ENCODE measurements around the gene ENPP3.
"Not testable (repeated sequence)": the region's sequence is repeated elsewhere in the genome, so short reads cannot be mapped to it uniquely, and the experiment has no call there.

Gene ENPP3

GRCh38 chr6:131733376-131734016 is 96.4 kb downstream of the ENPP3 start:
- DNase-seq (ENCODE audit: low read depth in 4 of 4, low spot score in 1 of 4): no peak

DNA sequence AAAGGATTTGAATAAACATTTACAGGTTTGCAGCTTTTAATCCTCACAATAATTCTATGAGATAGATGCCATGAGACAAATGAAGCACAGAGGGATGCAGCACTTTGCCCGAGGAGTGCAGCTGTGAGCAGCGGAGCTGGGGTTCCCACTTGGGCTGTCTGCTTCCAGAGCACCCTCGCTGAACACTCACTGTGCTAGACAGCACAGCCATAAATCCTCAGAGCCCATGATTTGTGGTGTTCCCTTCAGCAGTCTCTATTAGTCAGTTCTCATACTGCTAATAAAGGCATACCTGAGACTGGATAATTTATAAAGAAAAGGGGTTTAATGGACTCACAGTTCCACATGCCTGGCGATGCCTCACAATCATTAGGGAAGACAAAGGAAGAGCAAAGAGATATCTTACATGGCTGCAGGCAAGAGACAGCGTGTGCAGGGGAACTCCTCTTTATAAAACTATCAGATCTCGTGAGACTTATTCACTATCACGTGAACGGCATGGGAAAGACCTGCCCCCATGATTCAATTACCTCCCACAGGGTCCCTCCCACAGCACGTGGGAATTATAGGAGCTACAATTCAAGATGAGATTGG is 99.0 kb downstream of the ENPP3 start:
- DNase-seq (ENCODE audit: low read depth in 4 of 4, low spot score in 1 of 4): no peak

DNA sequence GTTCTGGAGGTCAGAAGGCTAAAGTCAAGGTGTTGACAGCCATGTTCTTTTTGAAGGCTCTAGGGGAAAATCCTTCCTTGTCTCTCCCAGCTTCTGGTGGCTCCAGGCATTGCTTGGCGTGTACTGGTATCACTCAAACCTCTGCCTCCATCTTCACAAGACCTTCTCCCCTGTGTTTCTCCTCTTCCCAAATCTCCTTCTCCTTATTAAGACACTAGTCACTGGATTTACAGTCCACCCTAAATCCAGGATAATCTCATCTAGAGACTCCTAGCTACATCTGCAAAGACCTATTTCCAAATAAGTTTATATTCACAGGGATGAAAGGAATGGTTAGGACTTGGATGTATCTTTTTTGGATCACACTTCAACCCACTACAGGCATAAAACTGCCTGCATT is 99.7 kb downstream of the ENPP3 start:
- DNase-seq (ENCODE audit: low read depth in 4 of 4, low spot score in 1 of 4): no peak

- no peak for DNase-seq (ENCODE audit: low read depth in 4 of 4, low spot score in 1 of 4)
Measured at GRCh38 chr6:131739136-131739535, 102.0 kb downstream of the ENPP3 start.

DNA sequence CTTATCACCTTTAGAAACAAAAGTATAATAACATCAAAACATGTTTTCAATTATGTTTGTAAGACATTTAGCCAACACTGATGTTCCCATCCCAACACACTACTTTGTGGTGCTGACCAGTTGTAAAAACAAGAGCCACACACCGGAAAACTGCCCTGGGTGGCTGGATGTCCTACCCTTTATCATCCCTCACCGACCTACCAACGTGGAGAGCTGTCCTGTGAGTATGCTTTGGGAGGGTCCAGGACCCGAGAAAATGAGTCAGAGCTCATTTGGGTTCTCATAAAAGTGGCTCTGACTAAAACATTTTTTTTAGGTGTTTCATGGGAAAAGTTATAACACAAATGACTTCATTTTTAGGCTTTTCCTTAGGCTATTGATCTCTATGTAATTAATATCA is 103.1 kb downstream of the ENPP3 start:
- no peak for DNase-seq (ENCODE audit: low read depth in 4 of 4, low spot score in 1 of 4)

GRCh38 chr6:131741688-131742393 is 104.7 kb downstream of the ENPP3 start:
- no peak for DNase-seq (ENCODE audit: low read depth in 4 of 4, low spot score in 1 of 4)

DNA sequence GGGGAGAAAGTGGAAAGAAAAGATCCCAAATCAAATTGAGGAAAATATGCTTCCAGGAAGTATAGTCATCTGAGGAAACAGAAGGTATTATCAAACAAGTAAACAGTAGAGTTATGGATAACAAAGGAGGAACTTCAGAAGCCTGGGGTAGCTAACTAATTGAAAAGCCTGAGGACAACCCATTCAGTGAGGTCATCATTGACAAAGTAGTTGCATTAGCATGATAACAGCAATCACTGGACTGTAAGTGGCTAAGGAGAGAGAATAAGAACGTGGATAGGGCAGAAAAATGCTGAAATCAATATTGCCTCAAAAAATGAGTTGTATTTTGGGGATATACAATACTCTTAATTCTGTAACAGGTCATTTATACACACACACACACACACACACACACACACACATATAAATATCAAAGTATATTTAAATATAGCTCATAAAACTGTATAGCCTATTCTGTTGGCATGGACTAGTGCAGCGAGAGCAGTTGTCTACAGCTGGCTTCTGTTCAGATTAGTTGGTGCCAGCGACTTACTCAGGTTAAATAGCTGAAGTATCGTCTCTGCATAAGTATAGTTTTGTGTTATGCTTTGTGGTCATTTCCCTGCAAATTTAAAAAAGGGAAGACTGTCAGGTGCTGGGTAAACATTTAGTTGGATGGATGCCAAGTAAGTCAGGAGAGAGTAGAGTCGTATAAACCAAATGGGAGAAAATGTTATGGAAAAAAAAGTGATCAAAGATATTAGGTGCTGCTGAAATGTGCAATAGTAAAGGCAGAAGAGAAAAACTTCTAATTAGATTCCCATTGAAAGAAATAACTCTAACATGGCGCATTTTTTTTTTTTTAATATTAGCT is 107.6 kb downstream of the ENPP3 start:
- DNase-seq (ENCODE audit: low read depth in 4 of 4, low spot score in 1 of 4): no peak

DNA sequence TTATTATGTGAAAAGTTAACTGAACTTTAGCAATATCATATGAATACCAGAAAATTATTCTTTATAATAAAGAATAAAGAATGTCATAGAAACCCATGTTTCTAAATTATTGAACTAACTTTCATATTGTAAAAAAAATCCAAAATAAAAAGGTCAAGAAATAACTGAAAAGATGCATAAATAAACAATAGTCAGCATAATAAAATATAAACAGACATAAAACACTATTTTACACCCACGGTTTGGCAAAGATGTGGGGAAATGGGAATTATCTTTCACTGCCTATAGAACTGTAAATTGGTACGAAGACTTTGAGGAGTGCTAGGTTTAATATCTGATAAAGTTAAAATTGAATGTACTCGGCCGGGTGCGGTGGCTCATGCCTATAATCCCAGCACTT is 108.4 kb downstream of the ENPP3 start:
- DNase-seq (ENCODE audit: low read depth in 4 of 4, low spot score in 1 of 4): no peak

DNA sequence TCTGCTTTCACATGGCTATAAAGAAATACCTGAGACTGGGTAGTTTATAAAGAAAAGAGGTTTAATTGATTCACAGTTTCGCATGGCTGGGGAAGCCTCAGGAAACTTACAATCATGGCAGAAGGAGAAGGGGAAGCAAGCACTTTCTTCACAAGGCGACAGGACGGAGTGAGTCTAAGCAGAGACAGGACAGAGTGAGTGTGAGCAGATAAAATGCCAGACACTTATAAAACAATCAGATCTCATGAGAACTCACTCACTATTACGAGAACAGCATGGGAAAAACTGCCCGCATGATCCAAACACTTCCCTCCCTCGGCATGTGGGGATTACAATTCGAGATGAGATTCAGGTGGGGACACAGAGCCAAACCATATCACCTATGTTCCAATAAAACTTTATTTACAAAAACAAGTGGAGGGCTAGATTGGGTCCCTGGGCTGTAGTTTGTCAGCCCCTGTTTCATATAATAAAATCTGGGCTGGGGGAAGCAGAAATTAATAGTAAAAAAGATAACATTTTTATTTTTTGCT is 110.8 kb downstream of the ENPP3 start:
- no peak for DNase-seq (ENCODE audit: low read depth in 4 of 4, low spot score in 1 of 4)

DNA sequence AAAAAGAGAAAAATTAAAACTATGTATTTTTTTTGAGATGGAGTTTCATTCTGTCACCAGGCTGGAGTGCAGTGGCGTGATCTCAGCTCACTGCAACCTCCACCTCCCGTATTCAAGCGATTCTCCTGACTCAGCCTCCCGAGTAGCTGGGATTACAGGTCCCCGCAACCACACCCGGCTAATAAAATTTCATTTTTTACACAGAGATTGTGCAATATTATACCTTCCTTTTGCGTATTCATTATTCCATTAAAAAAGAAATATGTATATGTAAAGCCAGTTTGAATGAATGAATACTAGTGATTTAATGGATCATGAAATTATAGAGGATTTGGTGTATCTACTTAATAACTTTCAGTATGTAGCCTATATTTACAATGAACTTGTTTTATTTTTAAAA is 111.9 kb downstream of the ENPP3 start:
- no peak for DNase-seq (ENCODE audit: low read depth in 4 of 4, low spot score in 1 of 4)

DNA sequence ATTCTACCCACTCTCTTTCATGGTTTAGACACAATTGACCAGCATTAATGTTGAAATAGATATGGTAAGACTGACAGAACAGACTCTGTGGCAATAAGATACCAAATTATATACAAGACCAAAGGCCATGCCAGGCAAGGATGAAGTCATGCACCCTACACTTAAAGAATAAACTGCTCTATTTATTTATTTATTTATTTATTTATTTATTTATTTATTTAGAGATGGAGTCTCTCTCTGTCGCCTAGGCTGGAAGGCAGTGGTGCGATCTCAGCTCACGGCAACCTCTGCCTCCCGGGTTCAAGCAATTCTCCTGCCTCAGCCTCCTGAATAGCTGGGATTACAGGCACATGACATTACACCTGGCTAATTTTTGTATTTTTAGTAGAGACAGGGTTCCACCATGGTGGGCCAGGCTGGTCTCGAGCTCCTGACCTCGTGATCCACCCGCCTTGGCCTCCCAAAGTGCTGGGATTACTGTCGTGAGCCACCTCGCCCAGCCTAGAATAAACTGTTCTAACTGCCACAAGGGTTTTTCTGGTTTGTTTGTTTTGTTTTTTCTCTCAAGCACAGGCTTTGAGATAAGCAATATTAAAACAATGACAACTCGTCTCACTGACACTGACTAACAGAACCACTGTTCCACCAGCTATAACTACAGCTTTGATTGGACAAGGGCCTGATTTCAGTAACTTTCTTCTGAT is 114.1 kb downstream of the ENPP3 start:
- DNase-seq (ENCODE audit: low read depth in 4 of 4, low spot score in 1 of 4): not testable (repeated sequence)

DNA sequence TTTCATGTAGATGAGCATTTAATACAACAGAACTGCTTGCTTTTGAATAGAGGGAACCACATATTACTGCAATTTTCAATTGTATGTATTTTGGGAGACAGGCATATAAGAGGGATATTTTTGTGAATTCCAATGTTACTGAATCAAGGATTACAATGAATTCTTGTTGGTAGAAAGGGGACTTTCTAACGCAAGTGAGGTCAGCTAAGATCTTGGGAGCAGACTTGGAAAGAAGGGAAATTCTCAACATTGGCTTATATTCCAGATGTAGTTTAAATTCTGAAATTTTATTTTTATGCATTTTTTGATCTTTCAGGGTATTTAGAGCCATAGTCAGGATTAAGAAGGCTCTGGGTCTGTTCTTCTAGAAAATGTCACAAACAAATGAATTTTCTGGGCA is 117.0 kb downstream of the ENPP3 start:
- DNase-seq (ENCODE audit: low read depth in 4 of 4, low spot score in 1 of 4): no peak

GRCh38 chr6:131754715-131755567 is 117.8 kb downstream of the ENPP3 start:
- no peak for DNase-seq (ENCODE audit: low read depth in 4 of 4, low spot score in 1 of 4)

DNA sequence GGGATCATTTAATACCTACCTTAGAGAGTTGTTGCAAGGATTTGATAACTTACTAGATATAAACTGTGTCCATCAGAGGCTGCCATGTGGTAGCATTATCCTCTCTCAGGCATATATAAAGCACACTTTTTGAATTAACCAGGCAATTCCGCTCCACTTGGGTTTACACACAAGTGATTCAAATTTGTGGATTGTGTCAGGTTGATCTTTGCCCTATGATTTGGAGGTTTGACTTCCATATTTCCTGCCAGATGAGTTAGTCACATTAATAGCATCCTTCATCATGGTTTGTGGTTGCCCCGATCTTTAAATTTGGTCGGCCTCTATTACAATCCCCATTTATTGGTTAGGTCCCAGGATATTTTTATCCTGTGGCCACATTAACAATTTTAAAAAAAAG is 118.5 kb downstream of the ENPP3 start:
- no peak for DNase-seq (ENCODE audit: low read depth in 4 of 4, low spot score in 1 of 4)

DNA sequence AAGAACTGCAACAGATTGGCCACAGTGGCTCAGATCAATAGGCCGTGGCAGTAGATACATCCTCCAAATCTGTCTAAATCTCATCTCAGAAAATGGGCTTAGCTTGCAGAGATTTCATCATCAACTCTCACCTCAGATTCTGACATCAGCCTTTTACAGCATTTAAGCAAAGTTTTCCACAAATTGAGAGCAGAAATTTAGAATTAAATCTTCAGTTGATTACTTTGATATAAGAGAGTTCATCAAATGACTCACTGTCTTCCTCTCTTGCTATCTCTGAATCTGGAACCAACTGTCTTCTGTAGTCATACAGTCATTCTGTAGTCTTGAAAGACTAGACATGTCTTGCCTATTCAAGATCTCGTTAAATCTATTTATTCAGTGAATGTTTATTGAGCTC is 118.9 kb downstream of the ENPP3 start:
- no peak for DNase-seq (ENCODE audit: low read depth in 4 of 4, low spot score in 1 of 4)

GRCh38 chr6:131758920-131759319 is 121.8 kb downstream of the ENPP3 start:
- no peak for DNase-seq (ENCODE audit: low read depth in 4 of 4, low spot score in 1 of 4)

DNA sequence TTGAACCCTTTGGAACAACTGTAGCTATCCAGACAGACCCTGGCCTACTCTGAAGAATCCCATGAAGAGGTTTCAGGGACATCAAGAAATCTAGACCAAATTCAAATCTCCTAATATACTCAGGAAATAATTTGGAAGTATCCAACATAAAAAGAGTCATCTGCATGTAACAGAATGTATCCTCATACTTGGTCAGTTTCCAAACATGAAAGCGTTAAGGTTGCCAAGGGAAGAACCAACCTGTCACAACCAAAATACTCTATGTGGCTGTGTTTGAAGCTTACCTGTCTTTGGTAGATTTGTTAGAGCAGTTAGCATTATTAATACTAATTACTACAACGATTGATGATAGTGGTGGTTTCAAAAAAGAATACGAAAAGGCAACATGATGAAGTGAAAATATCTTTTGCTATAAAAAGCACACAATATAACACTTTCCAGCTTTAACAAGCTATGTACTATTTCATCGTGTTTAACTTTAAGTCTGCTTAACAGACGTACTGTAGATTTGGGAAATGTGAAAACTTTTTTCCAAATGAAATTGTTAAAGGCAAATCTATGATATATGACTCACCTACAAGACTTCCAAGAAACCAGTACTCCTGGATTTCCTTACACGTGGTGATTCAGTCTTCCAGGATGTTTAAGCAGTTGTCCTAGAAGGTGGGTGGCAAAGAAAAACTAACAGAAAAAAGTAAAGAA is 124.1 kb downstream of the ENPP3 start:
- DNase-seq (ENCODE audit: low read depth in 4 of 4, low spot score in 1 of 4): no peak

DNA sequence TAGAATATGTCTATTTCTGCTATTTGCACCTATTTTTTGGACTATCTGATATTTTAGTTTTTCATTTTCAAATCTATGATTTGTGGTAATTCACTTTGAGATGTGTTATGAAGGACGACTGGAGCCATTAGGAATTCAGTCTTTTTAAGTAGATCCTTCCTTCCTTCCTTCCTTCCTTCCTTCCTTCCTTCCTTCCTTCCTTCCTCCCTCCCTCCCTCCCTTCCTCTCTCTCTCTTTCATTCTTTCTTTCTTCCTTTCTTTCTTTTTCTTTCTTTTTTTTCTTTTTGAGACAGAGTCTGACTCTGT is 124.6 kb downstream of the ENPP3 start:
- DNase-seq (ENCODE audit: low read depth in 4 of 4, low spot score in 1 of 4): no peak

DNA sequence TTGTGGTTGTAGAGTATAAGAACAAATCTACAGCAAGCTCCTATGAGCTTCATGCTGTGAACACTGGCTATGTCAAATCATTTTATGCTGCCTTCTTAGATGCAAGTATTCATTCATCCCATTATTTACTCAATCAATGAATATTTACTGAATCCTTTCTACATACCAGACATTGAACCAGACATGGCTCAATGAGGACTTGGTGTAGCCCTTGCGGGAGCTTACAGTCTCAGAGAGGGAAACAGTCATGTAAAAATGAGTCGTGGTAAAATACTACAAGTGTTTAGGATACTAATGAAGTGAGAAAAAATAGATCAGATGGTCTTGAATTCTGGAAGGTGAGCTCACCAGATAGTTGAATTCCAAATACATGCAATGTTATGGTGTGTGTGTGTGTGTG is 125.9 kb downstream of the ENPP3 start:
- DNase-seq (ENCODE audit: low read depth in 4 of 4, low spot score in 1 of 4): no peak

GRCh38 chr6:131763749-131764148 is 126.6 kb downstream of the ENPP3 start:
- no peak for DNase-seq (ENCODE audit: low read depth in 4 of 4, low spot score in 1 of 4)
